Measurements from ENCODE around the gene TSSK2. TPM values are rescaled to one million over a fixed set of nuclear protein-coding genes. Genes with fewer than 3 reads are reported as not detected.

TSSK2 gene
- total and polyA plus RNA-seq, 8 donors: 0.67 TPM; not detected in 7

DNA sequence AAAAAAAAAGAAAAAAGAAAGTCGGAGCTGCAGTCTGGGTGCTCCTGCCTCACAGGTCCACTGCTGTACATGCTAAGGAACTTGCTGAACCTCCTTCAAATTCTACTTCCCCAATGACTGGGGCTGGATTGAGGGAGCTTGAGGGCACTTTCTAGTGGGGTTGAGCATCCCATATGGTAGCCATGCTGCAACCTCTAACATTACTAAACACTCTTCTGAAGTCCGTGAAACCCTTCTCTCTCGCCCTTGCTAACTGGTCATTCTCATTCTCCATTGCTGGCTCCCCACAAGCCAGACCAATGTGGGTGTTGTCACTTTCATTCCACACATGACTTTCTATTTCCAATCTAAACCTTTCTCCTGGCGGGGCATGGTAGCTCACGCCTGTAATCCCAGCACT lies 12.1 kb downstream of the TSSK2 start:
- intact Hi-C loops (cut with DNase I): no loop called here
- Histone ChIP-seq H3K27me3 (peaks cover 5 to 14% of the 10 kb centered on the region in 2 donors), H3K9me3 (no peaks in the 10 kb centered on the region), H3K36me3 (peaks cover 0 to 47% of the 10 kb centered on the region in 2 donors), H3K4me3 (peak overlapping the region in 1 of 2 donors; percentile 86), H3K4me1 (peaks cover 6 to 18% of the 10 kb centered on the region in 2 donors), H3K27ac (no peak overlapping the region)
- no peak for DNase-seq
- no peak for ATAC-seq
- TF ChIP-seq, protein P1, sequence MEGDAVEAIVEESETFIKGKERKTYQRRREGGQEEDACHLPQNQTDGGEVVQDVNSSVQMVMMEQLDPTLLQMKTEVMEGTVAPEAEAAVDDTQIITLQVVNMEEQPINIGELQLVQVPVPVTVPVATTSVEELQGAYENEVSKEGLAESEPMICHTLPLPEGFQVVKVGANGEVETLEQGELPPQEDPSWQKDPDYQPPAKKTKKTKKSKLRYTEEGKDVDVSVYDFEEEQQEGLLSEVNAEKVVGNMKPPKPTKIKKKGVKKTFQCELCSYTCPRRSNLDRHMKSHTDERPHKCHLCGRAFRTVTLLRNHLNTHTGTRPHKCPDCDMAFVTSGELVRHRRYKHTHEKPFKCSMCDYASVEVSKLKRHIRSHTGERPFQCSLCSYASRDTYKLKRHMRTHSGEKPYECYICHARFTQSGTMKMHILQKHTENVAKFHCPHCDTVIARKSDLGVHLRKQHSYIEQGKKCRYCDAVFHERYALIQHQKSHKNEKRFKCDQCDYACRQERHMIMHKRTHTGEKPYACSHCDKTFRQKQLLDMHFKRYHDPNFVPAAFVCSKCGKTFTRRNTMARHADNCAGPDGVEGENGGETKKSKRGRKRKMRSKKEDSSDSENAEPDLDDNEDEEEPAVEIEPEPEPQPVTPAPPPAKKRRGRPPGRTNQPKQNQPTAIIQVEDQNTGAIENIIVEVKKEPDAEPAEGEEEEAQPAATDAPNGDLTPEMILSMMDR (IDR thresholded peaks at IDR 0.05): no peak

DNA sequence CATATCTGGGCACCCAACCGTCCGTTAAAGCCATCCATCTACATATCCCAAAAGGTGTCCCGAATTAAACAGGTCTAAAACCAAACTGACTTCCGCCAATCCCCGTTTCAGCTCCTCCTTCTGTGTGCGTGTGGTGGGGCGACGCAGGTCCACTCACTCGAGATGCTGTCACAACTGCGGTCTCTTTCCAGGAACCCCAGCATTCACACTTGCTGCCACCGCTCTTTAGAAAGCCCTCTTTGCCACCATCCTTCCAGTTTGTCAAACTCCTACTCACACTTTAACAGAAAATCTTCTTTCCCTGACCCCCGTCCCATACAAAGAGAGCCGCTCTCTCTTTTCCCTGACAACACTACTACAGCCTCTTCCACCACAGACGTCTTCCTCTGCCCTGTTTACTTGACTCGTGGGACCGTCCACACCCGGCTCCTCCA lies 12.9 kb downstream of the TSSK2 start:
- Histone ChIP-seq H3K27me3 (peaks cover 13 to 22% of the 10 kb centered on the region in 2 donors), H3K36me3 (peaks cover 0 to 39% of the 10 kb centered on the region in 2 donors), H3K4me3 (peak overlapping the region; percentile 84 to 86), H3K4me1 (peaks cover 6 to 19% of the 10 kb centered on the region in 2 donors), H3K9me3 (no peaks in the 10 kb centered on the region), H3K27ac (peak overlapping the region in 1 of 2 donors; percentile 73)
- ATAC-seq (peak; percentile 12), DNase-seq (no peak)
- intact Hi-C loops (cut with DNase I): no loop called here
- TF ChIP-seq, protein P1 (IDR thresholded peaks at IDR 0.05): no peak

DNA sequence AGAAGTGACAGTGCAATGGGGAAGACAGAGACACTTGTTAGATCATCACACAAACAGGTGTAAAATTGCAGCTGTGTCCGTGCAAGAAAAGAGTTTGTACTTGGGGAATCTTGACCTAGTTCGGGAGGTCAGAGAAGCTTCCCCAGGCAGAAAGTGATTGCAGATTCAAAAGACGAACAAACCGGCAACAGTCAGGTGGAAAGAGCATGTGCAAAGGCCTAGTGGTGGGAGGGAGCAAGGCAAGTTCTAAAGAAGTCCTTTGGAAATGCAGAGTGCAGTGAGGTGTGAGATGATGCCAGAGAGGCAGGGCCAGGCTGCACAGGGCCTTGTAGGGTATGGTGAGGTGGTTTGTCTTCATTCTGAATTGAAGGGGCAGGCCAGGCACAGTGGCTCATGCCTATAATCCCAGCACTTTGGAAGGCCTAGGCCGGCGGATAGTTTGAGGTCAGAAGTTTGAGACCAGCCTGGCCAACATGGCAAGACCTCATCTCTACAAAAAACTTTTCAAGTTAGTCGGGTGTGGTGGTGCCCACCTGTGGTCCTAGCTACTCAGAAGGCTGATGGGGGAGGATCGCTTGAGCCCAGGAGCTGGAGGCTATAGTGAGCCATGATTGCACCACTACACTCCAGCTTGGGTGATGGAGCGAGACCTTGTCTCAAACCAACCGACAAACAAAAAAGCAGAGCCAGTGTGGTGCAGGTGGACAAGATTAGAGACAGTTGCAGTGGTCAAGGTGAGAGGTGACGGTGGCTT lies 15.3 kb downstream of the TSSK2 start:
- ATAC-seq (no peak), DNase-seq (no peak)
- intact Hi-C loops (cut with DNase I): no loop called here
- H3K36me3 ChIP-seq: peaks cover 0 to 15% of the 10 kb centered on the region in 2 donors
- no peak overlapping the region for H3K4me3 ChIP-seq
- H3K27ac ChIP-seq: no peak overlapping the region
- H3K4me1 ChIP-seq: peaks cover 9 to 30% of the 10 kb centered on the region in 2 donors
- TF ChIP-seq, protein P1 (IDR thresholded peaks at IDR 0.05): no peak
- H3K27me3 ChIP-seq: peaks cover 33 to 45% of the 10 kb centered on the region in 2 donors
- H3K9me3 ChIP-seq: no peaks in the 10 kb centered on the region

DNA sequence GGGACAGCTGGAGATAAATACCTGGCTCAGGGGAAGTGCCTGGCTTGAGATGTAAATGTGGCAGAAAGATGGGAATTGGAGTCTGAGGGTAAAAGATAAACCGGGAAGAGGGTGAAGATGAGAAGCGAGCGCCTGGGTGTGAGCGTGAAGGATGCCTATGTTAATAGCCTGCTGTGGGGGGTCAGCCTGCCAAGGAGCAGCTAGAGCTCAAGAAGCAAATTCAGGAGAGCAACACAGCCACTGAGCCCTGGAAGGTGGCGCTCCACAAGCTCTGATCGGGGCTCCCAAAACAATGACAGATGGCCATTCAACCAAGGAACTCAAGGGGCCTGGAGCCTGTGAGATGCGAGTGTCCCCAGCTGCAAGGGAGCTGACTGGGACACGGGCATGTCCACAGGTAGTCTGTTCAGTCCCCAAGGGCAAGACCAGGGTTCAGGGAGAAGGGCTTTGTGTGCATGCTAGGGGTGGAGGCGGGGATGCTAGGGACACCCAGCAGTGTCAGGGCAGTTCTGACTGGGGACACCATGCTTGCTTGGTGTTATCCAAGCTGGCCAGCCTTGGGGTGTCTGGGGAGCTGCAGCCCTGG lies 16.2 kb downstream of the TSSK2 start:
- peaks cover 9 to 30% of the 10 kb centered on the region in 2 donors for H3K4me1 ChIP-seq
- H3K27me3 ChIP-seq: peaks cover 42 to 54% of the 10 kb centered on the region in 2 donors
- no peak overlapping the region for H3K4me3 ChIP-seq
- intact Hi-C loops (cut with DNase I): no loop called here
- TF ChIP-seq, protein P1 (IDR thresholded peaks at IDR 0.05): no peak
- no peaks in the 10 kb centered on the region for H3K9me3 ChIP-seq
- no peak for DNase-seq
- no peak overlapping the region for H3K27ac ChIP-seq
- H3K36me3 ChIP-seq: peaks cover 0 to 6% of the 10 kb centered on the region in 2 donors
- ATAC-seq: no peak

DNA sequence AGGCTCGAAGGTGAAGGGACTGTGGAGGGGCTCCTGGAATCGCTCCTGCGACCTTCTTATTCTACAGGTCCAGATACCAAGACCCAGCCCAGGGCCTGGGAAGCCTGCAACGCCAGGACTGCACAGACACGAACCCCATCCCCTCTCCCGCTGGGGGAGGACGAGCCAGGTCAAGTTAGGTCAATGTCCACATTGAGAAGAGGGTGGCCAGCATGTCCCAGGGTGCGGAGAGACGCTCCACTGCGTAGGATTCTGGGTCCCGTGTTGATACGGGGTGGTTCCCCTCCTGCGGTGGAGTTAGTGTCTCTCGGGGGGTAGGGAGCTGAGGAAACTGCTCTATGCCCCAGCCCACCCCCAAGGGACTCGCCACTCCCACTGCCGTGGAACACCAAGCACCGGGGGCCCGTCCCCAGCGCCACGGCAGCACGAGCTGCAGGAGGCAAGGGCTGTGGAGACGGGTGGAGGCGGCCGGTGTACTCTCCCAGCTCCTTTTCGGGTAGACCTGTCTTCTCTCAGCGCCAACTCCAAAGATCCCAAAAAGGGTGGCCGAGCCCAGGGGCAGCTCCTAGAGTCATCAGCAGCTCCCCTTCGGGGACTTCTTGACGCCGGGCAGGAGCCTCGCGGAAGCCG lies 17.4 kb downstream of the TSSK2 start:
- peaks cover 43 to 66% of the 10 kb centered on the region in 2 donors for H3K27me3 ChIP-seq
- no peak overlapping the region for H3K4me3 ChIP-seq
- TF ChIP-seq, protein P1 (IDR thresholded peaks at IDR 0.05): no peak
- H3K27ac ChIP-seq: no peak overlapping the region
- H3K9me3 ChIP-seq: no peaks in the 10 kb centered on the region
- intact Hi-C loops (cut with DNase I): no loop called here
- DNase-seq: peak in 1 of 4 donors; percentile 80
- H3K36me3 ChIP-seq: no peaks in the 10 kb centered on the region
- no peak for ATAC-seq
- H3K4me1 ChIP-seq: peaks cover 7 to 21% of the 10 kb centered on the region in 2 donors

Data from left lung (tissue), 10 donors.